Peyer's patch (tissue), 4 donors: ENCODE measurements around the gene DPYD.

ENCODE experiments used
- CTCF ChIP-seq, 6 experiments: fragments of 450-650 bp in 4 of 6; fragments of 200-600 bp in 2 of 6; sonication (generic) in 1 of 6; IDR thresholded peaks; one replicate each; pipeline ENCODE4 v1.5.1; 2017 to 2019; ENCODE audit warnings: antibody characterized with exemption in 6 of 6, mild to moderate bottlenecking in 3 of 6, moderate library complexity in 1 of 6
- POLR2A ChIP-seq, 2 donors: fragments of 450-650 bp; IDR thresholded peaks; one replicate each; pipeline ENCODE4 v1.5.1; 2017; ENCODE audit warnings: antibody characterized with exemption in 2 of 2, mild to moderate bottlenecking in 2 of 2, moderate library complexity in 2 of 2

GRCh38 chr1:97841338-97841737, 79.5 kb downstream of the DPYD start:
- TF ChIP-seq CTCF (IDR thresholded peaks at IDR 0.05) (no peak), POLR2A (IDR thresholded peaks at IDR 0.05) (no peak)
